Heart left ventricle (tissue), 13 donors: Measurements from ENCODE around the gene LACRT.

Experiments used
- POLR2A ChIP-seq, 2 donors: fragments of 450-650 bp; IDR thresholded peaks; one replicate each; pipeline ENCODE4 v1.6.1; 2017; ENCODE audit warnings: antibody characterized with exemption in 2 of 2, mild to moderate bottlenecking in 2 of 2, moderate library complexity in 2 of 2
- TF ChIP-seq, protein P1 (sequence below), 12 donors: fragments of 200-600 bp; sonication (generic) in 4 of 12; IDR thresholded peaks; one replicate each; pipeline versions ENCODE4 v1.5.0 to v1.8.0; 2018 to 2022; ENCODE audit warnings: antibody characterized with exemption in 12 of 12, mild to moderate bottlenecking in 5 of 12
- donor health status: ischemic (EF 13 %, LVEDD 7.1; RV severe dilation, severe dysfunction).
- donor health status: DM: no; HTN: yes; CAD: no.
- donor health status: DM: no; HTN: no; CAD: no.
- donor health status: ischemic (EF 25% LVEDD 6.9; RV normal size, moderate dysfunction).
- donor health status: ischemic (EF 25% LVEDD 5.7; RV mildly dilated, moderate dysfunction).
- donor health status: ischemic (EF 35%, LVEDD 5.7; RV mildly dilated, moderate dysfunction).
- donor health status: nonischemic (EF 11% LVEDD 7.7; RV severe dilation, severe dysfunction).
- donor health status: DM: yes; HTN: yes; CAD: no.
- donor health status: PGD.
- donor health status: ischemic (EF 29% LVEDD 5.4; RV normal size, mild dysfunction).
- donor health status: nonischemic (EF 23%, LVEDD 6.1; RV moderate dilation, normal function).

DNA sequence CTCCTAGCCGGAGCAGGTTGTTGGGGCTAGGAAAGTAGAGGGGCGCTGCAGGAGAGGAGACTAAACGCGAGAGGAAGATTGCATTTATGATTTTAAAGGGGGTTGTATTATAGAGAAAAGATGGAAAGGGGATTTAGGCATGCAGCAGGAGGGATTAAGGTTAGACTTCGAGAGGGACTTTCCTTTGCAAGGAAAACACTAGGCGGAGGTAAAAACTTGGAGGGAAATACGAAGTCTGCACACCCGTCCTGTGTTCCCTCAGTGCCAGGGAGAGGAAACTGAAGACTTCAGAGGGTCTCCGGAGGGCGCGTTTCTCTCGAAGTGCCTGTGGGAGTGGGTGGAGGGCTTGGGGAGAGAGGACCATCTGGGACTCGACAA, 45.8 kb downstream of the LACRT start:
- TF ChIP-seq, protein P1, sequence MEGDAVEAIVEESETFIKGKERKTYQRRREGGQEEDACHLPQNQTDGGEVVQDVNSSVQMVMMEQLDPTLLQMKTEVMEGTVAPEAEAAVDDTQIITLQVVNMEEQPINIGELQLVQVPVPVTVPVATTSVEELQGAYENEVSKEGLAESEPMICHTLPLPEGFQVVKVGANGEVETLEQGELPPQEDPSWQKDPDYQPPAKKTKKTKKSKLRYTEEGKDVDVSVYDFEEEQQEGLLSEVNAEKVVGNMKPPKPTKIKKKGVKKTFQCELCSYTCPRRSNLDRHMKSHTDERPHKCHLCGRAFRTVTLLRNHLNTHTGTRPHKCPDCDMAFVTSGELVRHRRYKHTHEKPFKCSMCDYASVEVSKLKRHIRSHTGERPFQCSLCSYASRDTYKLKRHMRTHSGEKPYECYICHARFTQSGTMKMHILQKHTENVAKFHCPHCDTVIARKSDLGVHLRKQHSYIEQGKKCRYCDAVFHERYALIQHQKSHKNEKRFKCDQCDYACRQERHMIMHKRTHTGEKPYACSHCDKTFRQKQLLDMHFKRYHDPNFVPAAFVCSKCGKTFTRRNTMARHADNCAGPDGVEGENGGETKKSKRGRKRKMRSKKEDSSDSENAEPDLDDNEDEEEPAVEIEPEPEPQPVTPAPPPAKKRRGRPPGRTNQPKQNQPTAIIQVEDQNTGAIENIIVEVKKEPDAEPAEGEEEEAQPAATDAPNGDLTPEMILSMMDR (IDR thresholded peaks at IDR 0.05), result no peak
- no peak for TF ChIP-seq POLR2A (IDR thresholded peaks at IDR 0.05)
